C4-2B (cell line): ENCODE data around the gene ERCC6L2.

Experiments
- CTCF ChIP-seq: fragments of 450-650 bp; conservative IDR thresholded peaks from 2 replicates; pipeline ENCODE4 v1.5.1; 2017; ENCODE audit warnings: mild to moderate bottlenecking
- ZFX ChIP-seq: fragments of 450-650 bp; IDR thresholded peaks from 2 replicates; pipeline ENCODE4 v1.6.1; 2017

- TF ChIP-seq CTCF (no peak), ZFX (no peak)
These were observed 130.9 kb downstream of the ERCC6L2 start for GRCh38 chr9:96006296-96006879.
